Prostate gland (tissue), 2 donors: Measurements from ENCODE around the gene MPL. TPM values are rescaled to one million over a fixed set of nuclear protein-coding genes. Genes with fewer than 3 reads are reported as not detected.

Source experiments
- DNase-seq: peaks from one replicate; pipeline ENCODE4 v3.0.0-alpha.2; 2019; ENCODE audit warnings: low spot score
- H3K27ac ChIP-seq, 2 donors: fragments of 200-600 bp; sonication (generic); 2 replicates each; pipeline ENCODE4 v1.5.1; 2017 to 2019
- H3K27me3 ChIP-seq: fragments of 200-600 bp; sonication (generic); replicated peaks from 2 replicates; pipeline ENCODE4 v1.5.1; 2019; ENCODE audit not compliant: insufficient read depth
- H3K36me3 ChIP-seq, 2 donors: fragments of 200-600 bp; sonication (generic); 1 replicate in 1 of 2; 2 replicates in 1 of 2; pipeline versions ENCODE4 v1.5.1 to v1.8.1; 2017 to 2019
- H3K4me1 ChIP-seq: fragments of 200-600 bp; sonication (generic); replicated peaks from 2 replicates; pipeline ENCODE4 v1.5.1; 2019
- H3K4me3 ChIP-seq, 2 donors: fragments of 200-600 bp; sonication (generic); 2 replicates each; pipeline ENCODE4 v1.5.1; 2017 to 2019
- H3K9me3 ChIP-seq: fragments of 200-600 bp; sonication (generic); 2 replicates; pipeline ENCODE4 v1.5.1; 2017
- CTCF ChIP-seq, 4 experiments: fragments of 200-600 bp in 2 of 4; fragments of 450-650 bp in 2 of 4; sonication (generic) in 2 of 4; IDR thresholded peaks; 1 replicate in 3 of 4; 2 replicates in 1 of 4; pipeline ENCODE4 v1.5.1; 2016 to 2019; ENCODE audit warnings: antibody characterized with exemption in 4 of 4, mild to moderate bottlenecking in 2 of 4, moderate library complexity in 2 of 4
- POLR2A ChIP-seq: fragments of 450-650 bp; IDR thresholded peaks from one replicate; pipeline ENCODE4 v1.6.1; 2016; ENCODE audit warnings: antibody characterized with exemption, mild to moderate bottlenecking
- POLR2AphosphoS5 ChIP-seq: sonication (generic); formaldehyde crosslinking; IDR thresholded peaks from one replicate; pipeline ENCODE4 v1.6.1; 2017; ENCODE audit warnings: antibody characterized with exemption
- WGBS: methylation state at CpG from one replicate; pipeline ENCODE4 v1.1.5; 2018; 5-methylcytosine and 5-hydroxymethylcytosine counted together
- intact Hi-C: fragments of 100-400 bp; cut with DNase I; formaldehyde crosslinking; loops from one replicate; pipeline ENCODE4 v1.14.2; 2022
- total RNA-seq, 2 donors: library from RNA; depleted of rRNA; stranded (reverse); fragments of >200 nt; gene quantifications; one replicate each; pipeline ENCODE4 v1.1.0, GENCODE V29; 2016

The MPL gene
- total RNA-seq, 2 donors from 2014 or later, result not detected

GRCh38 chr1:43339584-43340232 lies 2.1 kb downstream of the MPL start:
- Histone ChIP-seq H3K9me3 (no peaks in the 10 kb centered on the region), H3K4me1 (no peaks in the 10 kb centered on the region), H3K27me3 (no peaks in the 10 kb centered on the region), H3K27ac (no peak overlapping the region), H3K4me3 (no peak overlapping the region), H3K36me3 (no peaks in the 10 kb centered on the region)
- 94% methylated on average over 6 of the region's 6 CpGs for WGBS
- no peak for DNase-seq
- no peak for TF ChIP-seq POLR2A
- no peak for TF ChIP-seq CTCF (IDR thresholded peaks at IDR 0.05)
- no peak for TF ChIP-seq POLR2AphosphoS5
- intact Hi-C loops, result no loop called here

GRCh38 chr1:43340559-43340958 lies 2.9 kb downstream of the MPL start:
- TF ChIP-seq CTCF (IDR thresholded peaks at IDR 0.05) (no peak), POLR2AphosphoS5 (no peak), POLR2A (no peak)
- intact Hi-C loops, result no loop called here
- Histone ChIP-seq H3K27ac (no peak overlapping the region), H3K36me3 (no peaks in the 10 kb centered on the region), H3K4me1 (no peaks in the 10 kb centered on the region), H3K4me3 (no peak overlapping the region), H3K9me3 (no peaks in the 10 kb centered on the region), H3K27me3 (no peaks in the 10 kb centered on the region)
- no peak for DNase-seq
- 71% methylated on average over 1 of the region's 1 CpG for WGBS

- Histone ChIP-seq H3K36me3 (no peaks in the 10 kb centered on the region), H3K4me1 (no peaks in the 10 kb centered on the region), H3K27ac (no peak overlapping the region), H3K27me3 (no peaks in the 10 kb centered on the region), H3K9me3 (no peaks in the 10 kb centered on the region), H3K4me3 (no peak overlapping the region)
- no peak for DNase-seq
- TF ChIP-seq POLR2A, result no peak
- TF ChIP-seq CTCF (IDR thresholded peaks at IDR 0.05), result no peak
- intact Hi-C loops, result no loop called here
- WGBS, result 63% methylated on average over 4 of the region's 4 CpGs
Observed at GRCh38 chr1:43344267-43344850, 6.7 kb downstream of the MPL start.

- no peak for TF ChIP-seq CTCF (IDR thresholded peaks at IDR 0.05)
- no peak for TF ChIP-seq POLR2AphosphoS5
- TF ChIP-seq POLR2A, result no peak
- DNase-seq, result no peak
- Histone ChIP-seq H3K4me1 (no peaks in the 10 kb centered on the region), H3K27ac (no peak overlapping the region), H3K9me3 (no peaks in the 10 kb centered on the region), H3K4me3 (no peak overlapping the region), H3K36me3 (no peaks in the 10 kb centered on the region), H3K27me3 (no peaks in the 10 kb centered on the region)
- WGBS, result 80% methylated on average over 3 of the region's 3 CpGs
- intact Hi-C loops, result no loop called here
Observed at GRCh38 chr1:43345120-43345519, 7.5 kb downstream of the MPL start.

- WGBS, result 95% methylated on average over 5 of the region's 5 CpGs
- TF ChIP-seq POLR2AphosphoS5 (no peak), POLR2A (no peak), CTCF (IDR thresholded peaks at IDR 0.05) (no peak)
- Histone ChIP-seq H3K27ac (no peak overlapping the region), H3K27me3 (no peaks in the 10 kb centered on the region), H3K9me3 (no peaks in the 10 kb centered on the region), H3K4me3 (no peak overlapping the region), H3K36me3 (no peaks in the 10 kb centered on the region), H3K4me1 (no peaks in the 10 kb centered on the region)
- intact Hi-C loops, result no loop called here
- no peak for DNase-seq
Observed at GRCh38 chr1:43346636-43347035, 9.0 kb downstream of the MPL start.
